Adipose tissue (tissue), 3 donors: ENCODE data around the gene IVD. TPM values are rescaled to one million over a fixed set of nuclear protein-coding genes. Genes with fewer than 3 reads are reported as not detected.

Experiments
- H3K27ac ChIP-seq: one replicate; pipeline ENCODE4 v1.5.1; 2013; ENCODE audit warnings: low read depth, low read length
- WGBS, 3 donors: extraction: QIAGEN DNeasy Blood & Tissue Kit; methylation state at CpG; one replicate each; pipeline ENCODE4 v1.1.7; 2013; 5-methylcytosine and 5-hydroxymethylcytosine counted together
- polyA plus RNA-seq, 3 donors: library from polyadenylated mRNA; stranded (reverse); fragments of 200-250 nt; gene quantifications; one replicate each; pipeline ENCODE4 v1.2.3, GENCODE V29; 2013
- donor health status: healthy with polysubstance abuse.
- donor health status: Bipolar disorder and iron deficiency.
- donor health status: healthy.

The IVD gene
- polyA plus RNA-seq, 3 donors: 19.1 to 49.6 (median 43.8) TPM

DNA sequence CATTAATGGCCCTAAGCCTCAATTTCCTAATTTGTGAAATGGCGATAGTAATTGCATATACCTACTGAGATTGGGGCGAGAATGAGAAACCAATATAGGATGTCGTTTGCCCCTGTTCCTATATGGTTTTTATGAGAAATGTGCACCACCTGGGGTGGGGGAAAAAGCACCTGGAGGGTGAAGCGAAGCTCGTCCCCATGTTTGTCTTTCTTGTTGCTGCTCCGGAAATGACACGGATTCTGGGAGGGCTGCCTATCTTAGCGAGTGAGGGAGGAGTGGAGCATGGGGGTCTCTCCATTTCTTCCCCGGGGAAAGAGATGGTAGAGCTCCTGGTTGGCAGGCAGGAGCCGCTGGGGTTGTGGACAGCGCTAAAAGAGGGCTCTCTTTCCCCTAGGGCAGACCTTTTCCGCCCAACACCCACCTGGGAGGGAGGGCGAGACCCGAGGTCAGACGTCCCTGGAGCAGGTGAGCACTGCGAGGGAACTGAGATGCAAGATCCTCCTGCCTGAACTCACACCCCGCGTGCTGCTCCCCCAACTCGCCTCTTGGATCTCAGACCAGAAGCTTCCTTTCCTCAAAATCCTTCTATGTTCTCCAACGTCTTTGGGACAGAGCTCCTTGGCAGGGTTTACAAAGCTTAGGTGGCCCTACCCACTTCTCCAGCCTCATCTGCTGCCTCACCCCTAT is 29.6 kb downstream of the IVD start:
- WGBS, 3 donors: 57 to 68% (median 58%) methylated on average over 20 of the region's 20 CpGs
- no peak overlapping the region for H3K27ac ChIP-seq

DNA sequence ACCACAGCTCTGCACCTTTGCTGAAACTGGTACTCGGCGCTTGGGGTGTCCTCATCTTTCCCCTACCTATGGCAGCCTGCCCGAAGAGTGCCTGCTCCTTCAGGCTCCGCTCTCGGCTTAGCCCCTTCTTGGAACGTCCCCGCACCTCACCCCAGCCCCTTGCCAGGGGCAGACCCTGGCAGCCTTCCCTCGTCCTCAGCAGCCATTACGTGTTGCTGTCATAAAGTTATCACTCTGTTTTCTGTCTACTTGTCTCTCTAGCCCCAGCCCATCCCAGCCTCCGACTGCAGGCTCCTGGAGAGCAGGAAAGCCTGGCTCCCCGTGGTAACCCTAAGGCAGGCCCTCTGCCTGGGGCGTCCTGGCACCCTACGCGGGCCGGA is 30.1 kb downstream of the IVD start:
- no peak overlapping the region for H3K27ac ChIP-seq
- WGBS, 3 donors: 19 to 31% (median 19%) methylated on average over 14 to 15 of the region's 15 CpGs

DNA sequence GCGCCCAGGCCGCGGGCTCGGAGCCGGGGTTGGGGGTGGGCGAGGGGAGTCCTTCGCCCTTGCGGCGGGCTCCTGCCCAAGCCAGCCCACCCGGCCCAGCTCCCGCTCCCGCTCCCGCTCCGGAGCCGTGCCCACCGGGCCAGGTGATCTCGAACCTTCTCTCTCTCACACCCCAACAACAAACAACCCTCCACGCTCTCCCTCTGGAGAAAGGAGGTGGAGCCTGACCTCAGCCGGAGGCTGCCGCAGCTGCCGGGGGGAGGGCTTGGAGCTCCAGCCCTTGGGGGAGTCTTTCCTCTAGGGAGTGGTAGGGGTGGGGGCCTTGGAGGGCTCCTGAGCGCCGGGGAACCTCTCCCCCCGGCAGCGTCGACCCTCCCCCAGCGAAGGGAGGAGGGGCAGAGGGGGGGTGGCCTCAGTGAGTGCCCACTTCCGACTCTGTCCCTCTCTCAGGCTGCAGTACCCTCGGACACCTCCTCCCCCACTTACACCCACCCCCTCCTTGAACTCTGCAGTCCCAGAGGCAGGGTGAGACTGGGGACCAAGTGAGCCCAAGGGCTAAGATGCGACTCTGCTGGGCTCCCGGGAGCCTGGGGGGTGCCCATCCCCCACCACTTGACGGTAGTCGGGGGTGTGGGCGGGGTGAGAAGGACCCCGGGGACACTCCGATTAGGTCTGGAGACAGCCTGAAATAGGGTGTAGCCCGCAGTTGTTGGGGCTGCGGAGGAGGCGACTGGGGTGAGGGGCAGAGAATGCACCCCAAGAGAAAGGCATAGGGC is 30.7 kb downstream of the IVD start:
- WGBS, 3 donors: 1 to 2% (median 2%) methylated on average over 32 to 37 of the region's 39 CpGs
- no peak overlapping the region for H3K27ac ChIP-seq

DNA sequence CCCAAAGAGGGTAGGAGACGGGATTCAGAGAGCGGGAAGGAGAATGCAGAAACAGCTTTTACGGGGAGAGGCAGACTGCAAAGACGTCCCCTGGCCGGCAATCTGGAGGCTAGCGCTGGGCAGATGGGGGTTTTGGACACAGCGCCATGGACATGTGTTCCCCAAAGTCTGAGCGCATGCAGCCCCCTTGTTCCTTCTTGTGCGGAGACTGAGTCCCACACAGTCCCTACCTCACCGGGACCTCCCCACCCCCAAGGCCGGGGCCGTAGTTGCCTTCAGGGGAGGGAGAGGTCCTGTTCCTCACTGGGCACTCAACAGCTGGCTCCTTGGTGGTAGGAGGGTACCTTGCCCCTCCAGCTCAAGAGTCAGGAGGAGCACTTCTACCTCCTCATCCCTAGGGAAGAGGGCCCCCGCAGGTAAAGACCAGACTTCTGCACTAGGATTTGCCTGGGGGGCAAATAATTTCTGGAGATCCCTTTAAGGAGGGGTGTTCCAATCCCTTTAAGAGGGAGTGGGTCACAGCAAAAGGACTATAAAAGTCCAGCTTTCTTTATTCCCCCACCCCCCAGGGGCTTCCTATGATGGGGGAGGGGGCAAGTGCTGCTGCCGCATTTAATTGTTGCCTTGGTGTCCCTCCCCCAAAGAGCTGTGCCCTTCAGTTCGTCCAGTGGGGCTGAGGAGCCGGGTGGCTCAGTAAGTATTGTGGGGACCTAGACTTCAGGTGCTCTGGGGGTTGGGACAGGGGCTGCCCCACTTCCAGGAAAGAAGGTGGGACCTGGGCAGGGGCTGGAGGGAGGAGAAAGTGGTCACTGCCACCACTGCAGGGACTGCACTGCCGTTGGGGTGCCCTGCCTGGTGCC is 31.5 kb downstream of the IVD start:
- H3K27ac ChIP-seq: no peak overlapping the region
- 14 to 46% (median 18%) methylated on average over 17 of the region's 17 CpGs for WGBS, 3 donors

DNA sequence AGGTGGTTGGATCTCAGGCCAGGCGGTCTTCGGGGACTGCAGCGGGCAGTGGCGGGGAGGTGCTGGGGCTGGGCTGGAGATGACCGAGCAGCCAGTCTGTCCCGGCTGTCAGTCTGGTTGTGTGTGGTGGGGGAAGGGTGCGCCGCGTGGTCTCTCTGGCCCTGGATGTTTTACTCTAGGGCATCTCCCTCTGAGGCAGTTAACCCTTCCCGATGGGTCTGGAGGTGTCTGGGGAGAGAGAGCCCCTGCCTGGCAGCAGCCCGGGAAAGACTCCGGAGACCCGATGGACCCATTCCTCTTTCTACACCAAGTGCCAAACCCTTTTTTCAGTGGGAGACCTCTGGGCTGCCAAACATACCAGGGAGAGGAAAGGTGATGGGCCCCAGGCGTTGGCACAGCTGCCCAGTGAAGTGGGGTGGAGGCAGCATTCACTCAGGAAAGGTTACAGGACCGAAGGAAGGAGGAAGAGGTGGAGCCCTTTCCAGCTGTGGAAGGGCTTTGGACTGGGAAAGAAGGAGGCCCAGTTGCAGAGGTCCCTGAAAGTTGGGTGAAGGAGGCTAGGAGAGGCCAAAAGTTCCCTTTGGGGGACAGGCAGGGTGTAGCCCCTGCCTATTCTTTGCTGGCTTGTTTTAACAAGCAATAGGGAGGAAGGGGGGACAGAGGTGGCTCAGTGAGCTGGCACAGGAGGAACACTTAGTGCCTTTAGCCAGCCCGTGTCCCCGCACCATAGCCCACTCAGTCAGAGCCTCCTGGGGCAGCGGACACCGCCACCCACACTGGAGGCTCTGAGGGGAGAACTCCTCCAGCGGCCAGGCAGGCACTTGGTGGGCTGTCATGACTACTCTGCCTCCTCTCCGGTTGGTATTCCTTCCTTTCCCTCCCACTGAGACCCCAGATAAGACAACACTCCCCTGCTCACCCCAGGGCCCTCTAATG is 32.4 kb downstream of the IVD start:
- whole genome bisulfite sequencing, 3 donors: 62 to 68% (median 63%) methylated on average over 21 of the region's 21 CpGs
- H3K27ac ChIP-seq: no peak overlapping the region

DNA sequence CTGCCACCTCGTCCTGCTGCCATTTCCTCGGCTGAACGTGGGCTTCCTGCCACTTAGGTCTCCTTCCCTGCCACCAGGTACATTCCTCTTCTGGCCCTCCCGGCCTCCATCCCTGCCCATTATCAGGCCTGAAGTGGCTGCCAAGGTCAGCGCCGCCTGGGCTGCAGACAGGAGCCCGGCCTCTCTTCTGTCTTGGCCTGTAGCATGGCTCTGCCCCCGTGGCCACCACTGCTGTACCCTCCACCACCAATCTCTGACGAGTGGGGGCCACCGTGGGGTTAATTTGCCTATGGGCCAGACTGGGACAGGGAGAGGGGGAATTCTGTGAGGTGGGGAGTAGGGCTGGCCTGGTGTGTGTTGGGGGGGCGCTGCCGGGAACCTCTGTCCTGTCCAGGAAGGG is 33.1 kb downstream of the IVD start:
- 32 to 74% (median 66%) methylated on average over 12 of the region's 12 CpGs for WGBS, 3 donors
- H3K27ac ChIP-seq: no peak overlapping the region

DNA sequence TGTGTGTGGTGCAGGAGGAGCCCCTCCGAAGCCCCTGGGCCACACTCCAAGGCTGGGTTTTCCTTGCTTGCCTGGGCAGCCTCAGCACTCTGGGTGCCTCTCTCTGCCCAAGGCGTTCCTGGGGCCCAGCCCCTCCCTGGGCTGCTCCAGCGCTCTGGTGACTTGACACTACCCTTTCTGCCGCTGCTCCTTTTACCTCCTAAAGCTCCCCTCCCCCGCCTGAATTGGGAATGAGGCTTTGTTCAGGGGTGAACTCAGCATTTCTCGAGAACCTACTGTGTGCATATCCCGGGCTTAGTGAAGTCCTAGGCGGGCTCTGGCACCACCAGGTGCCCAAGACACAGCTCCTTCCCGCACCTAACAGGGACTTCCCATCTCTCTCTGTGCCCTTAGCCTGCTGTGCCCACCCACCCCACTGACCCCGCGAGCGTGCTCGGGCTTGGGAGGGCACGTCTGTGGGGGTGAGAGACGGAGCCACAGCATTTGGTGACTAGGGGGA is 33.9 kb downstream of the IVD start:
- 9 to 12% (median 10%) methylated on average over 15 of the region's 15 CpGs for WGBS, 3 donors
- no peak overlapping the region for H3K27ac ChIP-seq

DNA sequence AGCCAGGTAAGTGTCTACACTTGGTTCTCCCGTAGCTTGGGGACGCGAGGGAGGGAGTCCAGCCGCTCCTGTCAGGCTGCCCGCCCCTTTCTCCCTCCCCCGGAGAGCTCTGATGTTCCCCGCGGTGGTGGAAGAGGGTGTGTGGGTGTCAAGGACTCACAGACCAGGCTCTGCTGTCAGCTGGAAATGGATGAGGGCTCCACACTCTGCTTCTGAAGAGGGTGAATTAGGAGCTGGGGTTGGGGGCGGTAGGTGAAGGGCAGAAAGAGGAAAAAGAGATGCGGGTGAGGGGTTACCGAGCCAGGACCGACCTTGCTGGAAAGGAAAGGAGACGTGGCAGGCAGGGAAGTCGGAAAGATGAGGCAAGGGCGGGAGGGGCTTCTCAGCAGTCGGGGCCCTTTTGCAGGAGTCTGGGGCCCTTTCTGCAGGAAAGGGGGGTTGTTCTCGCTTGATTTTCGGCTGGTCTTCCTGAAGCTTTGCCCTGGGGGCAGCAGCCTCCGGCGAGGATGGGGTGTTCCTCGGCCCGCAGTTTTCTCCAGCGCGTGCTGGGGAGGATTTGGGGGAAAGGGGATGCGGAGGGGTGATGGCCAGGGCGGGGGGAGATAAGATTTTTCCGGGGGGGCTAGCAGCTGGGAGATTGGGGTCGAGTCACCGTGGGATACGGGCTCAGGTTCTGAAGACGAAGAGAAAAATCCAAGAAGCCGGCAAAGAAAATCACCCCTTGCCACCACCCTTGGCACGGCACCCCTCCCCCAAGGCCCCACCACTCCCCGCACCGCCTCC is 34.6 kb downstream of the IVD start:
- H3K27ac ChIP-seq: no peak overlapping the region
- WGBS, 3 donors: 0 to 1% (median 1%) methylated on average over 31 to 35 of the region's 35 CpGs

DNA sequence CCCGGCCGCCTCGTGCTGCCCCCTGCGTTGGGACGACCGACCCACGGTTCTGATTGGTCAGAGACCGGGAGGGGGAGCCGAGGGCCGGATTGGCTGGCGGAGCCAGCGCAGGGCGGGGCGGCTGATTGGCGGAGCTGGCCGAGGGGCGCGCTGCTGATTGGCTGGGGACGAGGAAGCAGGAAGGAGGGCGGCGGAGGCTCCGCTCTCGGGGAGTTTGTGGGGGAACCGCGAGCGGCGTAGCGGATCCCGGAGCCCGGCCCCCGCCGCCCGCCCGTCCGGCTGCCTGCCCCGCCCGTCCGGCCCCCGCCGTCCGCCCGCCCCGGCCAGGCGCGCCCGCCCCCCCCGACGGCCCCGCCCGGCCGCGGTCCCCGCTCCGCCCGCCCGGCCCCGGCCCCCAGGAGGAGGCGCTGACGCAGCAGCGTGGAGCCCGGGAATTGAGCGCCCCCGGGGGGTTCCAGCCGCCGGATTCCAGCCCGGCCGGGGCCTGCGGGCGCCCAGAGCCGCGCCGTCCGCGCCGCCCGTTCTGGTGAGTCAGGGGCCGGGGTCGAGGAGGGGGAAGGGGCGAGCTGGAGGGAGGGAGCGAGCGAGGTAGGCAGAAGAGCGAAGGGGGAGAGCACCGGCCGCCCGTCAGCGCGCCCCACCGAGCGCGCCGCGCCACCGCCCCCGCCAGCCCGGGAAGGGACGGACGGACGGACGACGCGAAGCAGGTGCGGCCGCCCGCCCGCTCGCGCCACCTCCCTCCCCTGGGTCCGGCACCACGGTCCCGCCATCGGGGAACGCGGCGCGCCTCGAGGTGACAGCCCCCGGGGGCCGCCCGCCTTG is 35.4 kb downstream of the IVD start, which contains the start of gene BAHD1:
Gene BAHD1, plus strand, starts transcription at position 211 of the 822 bp plus-strand sequence. CDS start 17,512 bp downstream, outside the sequence.
- no peak within 1 kb of the TSS for H3K27ac ChIP-seq
- WGBS, 3 donors: 0 to 1% (median 1%) methylated on average over 45 to 114 of the region's 119 CpGs

DNA sequence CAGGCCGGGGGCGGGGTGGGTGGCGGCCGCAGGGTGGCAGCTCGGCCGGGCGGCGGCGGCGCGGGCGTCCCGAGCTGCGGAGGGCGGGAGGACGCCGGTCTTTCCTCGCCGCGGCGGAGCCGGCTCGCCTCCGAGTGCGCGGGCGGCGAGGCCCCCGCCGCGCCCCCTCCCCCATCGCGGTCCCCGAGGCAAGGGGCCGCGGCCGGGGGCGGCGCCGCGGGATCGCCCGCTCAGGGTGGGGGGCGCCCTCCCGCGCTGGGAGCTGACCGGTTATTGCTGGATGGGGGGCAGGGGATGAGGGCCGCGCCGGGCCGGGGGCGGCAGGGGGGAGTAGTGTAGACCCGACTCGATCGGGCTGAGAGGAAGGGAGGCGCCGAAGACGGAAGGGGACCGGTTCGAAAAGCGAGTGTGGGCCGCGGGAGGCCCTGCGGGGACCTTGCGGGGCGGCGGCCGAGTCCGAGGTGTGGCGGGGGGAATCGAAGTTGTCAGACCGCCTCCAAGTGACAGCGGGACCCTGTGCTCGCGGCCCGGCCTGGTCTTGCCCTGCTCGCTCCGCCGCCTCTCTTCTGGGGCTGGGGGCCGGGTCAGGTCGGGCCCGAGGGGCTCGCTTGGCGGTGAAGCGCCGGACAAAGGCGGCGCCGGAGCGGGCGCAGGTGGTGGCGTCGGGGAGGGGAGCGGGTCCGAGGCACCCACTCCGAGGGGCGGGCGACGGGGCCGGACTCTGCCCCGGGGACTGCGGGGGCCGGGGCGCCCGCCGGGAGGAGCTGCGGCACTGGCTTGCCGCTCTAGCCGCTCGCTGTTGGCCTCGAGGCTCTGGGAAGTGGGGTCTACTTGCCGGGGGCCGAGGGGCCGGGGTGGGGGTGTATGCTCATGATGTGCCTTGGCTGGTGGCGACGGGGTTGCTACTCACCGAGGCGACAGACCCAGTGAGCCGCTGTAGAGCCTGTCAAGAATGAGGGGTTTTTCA is 36.3 kb downstream of the IVD start:
- 1 to 2% (median 2%) methylated on average over 83 to 119 of the region's 119 CpGs for WGBS, 3 donors

DNA sequence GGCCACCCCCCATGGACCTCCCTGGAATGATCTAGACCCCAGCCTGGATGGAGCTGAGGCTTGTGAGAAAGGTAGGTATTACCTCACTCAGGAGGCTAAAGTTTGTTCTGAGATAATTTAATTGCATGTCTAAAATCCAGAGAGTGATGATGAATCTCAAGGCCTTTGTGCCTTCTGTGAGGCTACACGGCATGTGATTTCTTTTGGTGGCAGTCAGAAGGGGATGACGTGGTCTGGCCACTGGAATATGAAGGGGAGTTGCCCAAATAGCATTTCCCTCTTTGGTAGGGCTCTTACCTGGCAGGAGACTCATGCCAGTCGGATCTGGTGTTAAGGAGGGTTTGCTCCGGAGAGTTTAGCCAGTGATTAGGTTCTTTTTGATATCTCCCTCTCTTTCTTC is 37.7 kb downstream of the IVD start:
- WGBS, 3 donors: 65 to 89% (median 81%) methylated on average over 4 of the region's 4 CpGs
- H3K27ac ChIP-seq: no peak overlapping the region

More for the DNA sequence above, 36.3 kb downstream of the IVD start:
- H3K27ac ChIP-seq: no peak overlapping the region

DNA sequence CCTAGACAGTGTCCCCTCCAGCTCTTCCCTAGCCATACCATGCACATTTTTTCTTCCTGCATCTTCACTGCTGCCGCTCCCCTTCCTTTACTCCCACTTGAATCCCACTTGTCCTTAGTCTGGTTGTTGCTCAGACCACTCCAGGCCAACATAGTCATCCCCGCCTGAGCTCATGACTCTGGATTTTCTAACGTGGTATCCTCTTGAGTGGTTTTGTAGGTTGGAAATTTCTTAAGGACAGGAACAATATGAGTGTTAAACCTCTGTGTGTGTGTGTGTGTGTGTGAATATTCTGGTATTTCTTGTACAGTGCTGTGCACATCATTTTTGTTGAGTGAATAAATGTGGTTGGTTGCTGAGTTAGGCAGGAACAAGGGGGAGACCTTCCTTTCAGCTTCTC is 38.3 kb downstream of the IVD start:
- H3K27ac ChIP-seq: no peak overlapping the region
- 71 to 82% (median 81%) methylated on average over 3 of the region's 3 CpGs for WGBS, 3 donors

DNA sequence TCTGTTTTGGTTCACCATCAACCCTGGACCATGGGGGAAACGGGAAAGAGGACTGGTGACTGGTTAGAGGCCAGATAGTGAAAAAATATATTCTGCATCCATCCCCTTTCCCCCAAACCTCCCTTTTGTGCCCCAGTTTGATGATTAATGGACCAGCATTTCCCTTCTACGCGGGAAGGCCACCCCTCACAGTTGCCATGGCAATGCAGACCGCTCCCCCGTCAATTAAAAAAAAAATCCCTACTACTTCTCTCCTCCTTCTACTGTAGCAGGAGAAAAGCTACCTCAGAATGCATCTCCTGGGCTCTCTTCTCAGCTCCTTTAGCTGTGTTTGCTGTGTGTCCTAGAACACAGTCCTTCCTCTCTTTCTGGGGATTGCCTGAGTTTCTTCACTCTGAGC is 39.1 kb downstream of the IVD start:
- WGBS, 3 donors: 65 to 80% (median 69%) methylated on average over 5 of the region's 5 CpGs
- H3K27ac ChIP-seq: no peak overlapping the region

DNA sequence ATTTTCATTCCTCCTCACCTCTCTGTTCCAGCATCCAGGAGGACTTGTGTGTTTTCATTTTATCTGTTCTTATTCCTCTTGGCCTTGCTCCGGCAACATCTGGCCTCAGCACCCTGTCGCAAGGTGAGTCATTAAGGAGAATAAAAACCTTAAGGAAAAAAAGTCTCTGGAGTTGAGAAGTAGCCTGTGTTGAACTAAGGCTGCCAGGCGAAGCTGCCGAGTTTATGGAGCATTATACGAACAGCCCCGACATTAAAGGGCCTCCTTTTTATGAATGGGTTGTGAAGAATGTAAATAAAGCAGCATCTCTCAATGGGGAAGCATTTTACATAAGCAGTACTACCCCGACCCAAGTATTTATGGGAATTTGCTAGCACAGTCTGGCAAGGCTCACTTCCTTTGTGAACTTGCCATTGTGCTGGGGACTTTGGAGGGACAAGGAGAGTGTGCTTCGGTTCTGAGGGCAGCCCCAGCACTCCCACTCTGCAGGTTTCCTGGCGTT is 39.9 kb downstream of the IVD start:
- H3K27ac ChIP-seq: no peak overlapping the region
- WGBS, 3 donors: 46 to 66% (median 51%) methylated on average over 9 of the region's 9 CpGs

DNA sequence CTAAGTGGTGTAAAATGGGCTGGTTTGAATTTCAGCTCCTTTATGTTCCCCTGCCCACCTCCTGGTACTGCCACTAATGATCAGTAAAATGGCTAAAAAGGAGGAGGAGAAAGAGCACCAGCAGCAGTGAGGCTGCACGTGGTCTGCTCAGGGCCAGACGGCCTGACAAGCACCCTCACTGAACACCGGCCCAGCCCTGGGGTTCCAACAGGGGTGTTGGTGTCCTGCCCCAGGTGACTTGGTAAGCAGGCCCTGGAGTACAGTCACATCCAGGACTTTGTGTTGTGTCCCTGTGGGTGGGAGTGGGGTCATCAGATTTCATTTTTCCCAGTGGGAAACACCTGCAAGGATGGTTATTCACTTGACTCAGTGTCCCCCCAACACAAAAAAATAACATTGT is 40.5 kb downstream of the IVD start:
- WGBS, 3 donors: 73 to 86% (median 84%) methylated on average over 3 of the region's 3 CpGs
- H3K27ac ChIP-seq: no peak overlapping the region
